ENCODE results near the gene CDC42BPA.

- no peak for TF ChIP-seq CTCF (IDR thresholded peaks at IDR 0.05)
- no peak for TF ChIP-seq ZFX (IDR thresholded peaks at IDR 0.05; ENCODE audit: borderline replicate concordance)
These were observed 49.3 kb downstream of the CDC42BPA start for GRCh38 chr1:227268943-227269342.

All from 22Rv1 (cell line).